MM.1S (cell line): Measurements from ENCODE around the gene DECR2.

ENCODE experiments used
- EZH2 ChIP-seq: fragments of 300-600 bp; sonication (generic); optimal IDR thresholded peaks from 2 replicates; pipeline ENCODE3; 2017; ENCODE audit warnings: low read depth, mild to moderate bottlenecking, antibody characterized with exemption, low read length, mixed read lengths
- TF ChIP-seq, protein P1 (sequence below): fragments of 300-600 bp; sonication (generic); IDR thresholded peaks from 2 replicates; pipeline ENCODE4 v1.5.1; 2016; ENCODE audit warnings: antibody characterized with exemption, low read length, mixed read lengths

- TF ChIP-seq, protein P1, sequence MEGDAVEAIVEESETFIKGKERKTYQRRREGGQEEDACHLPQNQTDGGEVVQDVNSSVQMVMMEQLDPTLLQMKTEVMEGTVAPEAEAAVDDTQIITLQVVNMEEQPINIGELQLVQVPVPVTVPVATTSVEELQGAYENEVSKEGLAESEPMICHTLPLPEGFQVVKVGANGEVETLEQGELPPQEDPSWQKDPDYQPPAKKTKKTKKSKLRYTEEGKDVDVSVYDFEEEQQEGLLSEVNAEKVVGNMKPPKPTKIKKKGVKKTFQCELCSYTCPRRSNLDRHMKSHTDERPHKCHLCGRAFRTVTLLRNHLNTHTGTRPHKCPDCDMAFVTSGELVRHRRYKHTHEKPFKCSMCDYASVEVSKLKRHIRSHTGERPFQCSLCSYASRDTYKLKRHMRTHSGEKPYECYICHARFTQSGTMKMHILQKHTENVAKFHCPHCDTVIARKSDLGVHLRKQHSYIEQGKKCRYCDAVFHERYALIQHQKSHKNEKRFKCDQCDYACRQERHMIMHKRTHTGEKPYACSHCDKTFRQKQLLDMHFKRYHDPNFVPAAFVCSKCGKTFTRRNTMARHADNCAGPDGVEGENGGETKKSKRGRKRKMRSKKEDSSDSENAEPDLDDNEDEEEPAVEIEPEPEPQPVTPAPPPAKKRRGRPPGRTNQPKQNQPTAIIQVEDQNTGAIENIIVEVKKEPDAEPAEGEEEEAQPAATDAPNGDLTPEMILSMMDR, result no peak
- no peak for TF ChIP-seq EZH2
Observed at GRCh38 chr16:407253-407652, 5.6 kb downstream of the DECR2 start.
